HG02870 (cell line): ENCODE results near the gene MAGI2.

Source experiments
- ATAC-seq: cut with Tn5 transposase; IDR thresholded peaks from one replicate; pipeline ENCODE4 v1.9.1; 2021; ENCODE audit warnings: mild to moderate bottlenecking, moderate library complexity; ENCODE audit not compliant: unreplicated experiment

MAGI2 gene

GRCh38 chr7:78760620-78761355 is 692.7 kb downstream of the MAGI2 start:
- ATAC-seq: no peak

GRCh38 chr7:78752554-78752953 is 700.9 kb downstream of the MAGI2 start:
- ATAC-seq: no peak

GRCh38 chr7:78751253-78751652 is 702.2 kb downstream of the MAGI2 start:
- ATAC-seq: no peak

- no peak for ATAC-seq
These were observed 704.3 kb downstream of the MAGI2 start for GRCh38 chr7:78749052-78749746.

GRCh38 chr7:78747592-78747991 is 705.9 kb downstream of the MAGI2 start:
- no peak for ATAC-seq

- no peak for ATAC-seq
These were observed 707.2 kb downstream of the MAGI2 start for GRCh38 chr7:78746301-78746700.

- ATAC-seq: no peak
These were observed 710.8 kb downstream of the MAGI2 start for GRCh38 chr7:78742694-78743093.

- no peak for ATAC-seq
These were observed 716.9 kb downstream of the MAGI2 start for GRCh38 chr7:78736548-78736947.

- no peak for ATAC-seq
These were observed 718.8 kb downstream of the MAGI2 start for GRCh38 chr7:78734626-78735025.

GRCh38 chr7:78720066-78720465 is 733.4 kb downstream of the MAGI2 start:
- ATAC-seq: no peak

GRCh38 chr7:78718212-78718611 is 735.3 kb downstream of the MAGI2 start:
- no peak for ATAC-seq

GRCh38 chr7:78716876-78717275 is 736.6 kb downstream of the MAGI2 start:
- no peak for ATAC-seq

GRCh38 chr7:78714356-78714755 is 739.1 kb downstream of the MAGI2 start:
- ATAC-seq: no peak

GRCh38 chr7:78712111-78712510 is 741.4 kb downstream of the MAGI2 start:
- no peak for ATAC-seq

- ATAC-seq: no peak
These were observed 743.8 kb downstream of the MAGI2 start for GRCh38 chr7:78709658-78710057.

- no peak for ATAC-seq
These were observed 749.0 kb downstream of the MAGI2 start for GRCh38 chr7:78704504-78704903.

- no peak for ATAC-seq
These were observed 750.1 kb downstream of the MAGI2 start for GRCh38 chr7:78703391-78703790.

- no peak for ATAC-seq
These were observed 750.7 kb downstream of the MAGI2 start for GRCh38 chr7:78702770-78703169.

GRCh38 chr7:78695826-78696225 is 757.6 kb downstream of the MAGI2 start:
- no peak for ATAC-seq

- ATAC-seq: no peak
These were observed 761.9 kb downstream of the MAGI2 start for GRCh38 chr7:78691584-78691983.

- ATAC-seq: no peak
These were observed 763.3 kb downstream of the MAGI2 start for GRCh38 chr7:78690174-78690573.

- no peak for ATAC-seq
These were observed 765.1 kb downstream of the MAGI2 start for GRCh38 chr7:78688376-78688775.

- ATAC-seq: no peak
These were observed 767.3 kb downstream of the MAGI2 start for GRCh38 chr7:78686189-78686588.
